Osteoblast (primary cell): Measurements from ENCODE around the gene GAK. TPM values are rescaled to one million over a fixed set of nuclear protein-coding genes. Genes with fewer than 3 reads are reported as not detected.

Experiments used
- DNase-seq: peaks from one replicate; pipeline ENCODE4 v3.0.0; 2011; ENCODE audit warnings: low spot score, mixed read lengths; ENCODE audit not compliant: insufficient read length; ENCODE audit errors: missing footprints
- H2AFZ ChIP-seq: 2 replicates; pipeline ENCODE4 v1.6.0; 2011; ENCODE audit warnings: mild to moderate bottlenecking, low read length
- H3K27ac ChIP-seq: 2 replicates; pipeline ENCODE4 v1.5.1; 2011; ENCODE audit warnings: mild to moderate bottlenecking, low read depth, low read length, moderate library complexity
- H3K27me3 ChIP-seq: 2 replicates; pipeline ENCODE4 v1.6.0; 2012; ENCODE audit warnings: mild to moderate bottlenecking, control low read depth, inconsistent platforms, low read length, moderate library complexity; ENCODE audit not compliant: insufficient read depth
- H3K36me3 ChIP-seq: 2 replicates; pipeline ENCODE4 v1.5.1; 2011; ENCODE audit warnings: mild to moderate bottlenecking, low read length, control low read depth, moderate library complexity; ENCODE audit not compliant: insufficient read depth
- H3K4me1 ChIP-seq: 2 replicates; pipeline ENCODE4 v1.5.1; 2011; ENCODE audit warnings: mild to moderate bottlenecking, low read length, control low read depth, moderate library complexity; ENCODE audit not compliant: insufficient read depth
- H3K4me2 ChIP-seq: 2 replicates; pipeline ENCODE4 v1.6.0; 2011; ENCODE audit warnings: mild to moderate bottlenecking, low read length; ENCODE audit not compliant: insufficient read depth
- H3K4me3 ChIP-seq: fragments of 200-600 bp; sonication (generic); 3 replicates; pipeline ENCODE4 v1.5.1; 2012; ENCODE audit warnings: mild to moderate bottlenecking, low read length, inconsistent platforms; ENCODE audit not compliant: insufficient read depth
- H3K79me2 ChIP-seq: 2 replicates; pipeline ENCODE4 v1.6.0; 2012; ENCODE audit warnings: mild to moderate bottlenecking, low read length, control low read depth, inconsistent platforms; ENCODE audit not compliant: insufficient read depth
- H3K9me3 ChIP-seq: 2 replicates; pipeline ENCODE4 v1.5.1; 2011; ENCODE audit warnings: low read depth, low read length, control low read depth
- H4K20me1 ChIP-seq: 2 replicates; pipeline ENCODE4 v1.6.0; 2012; ENCODE audit warnings: mild to moderate bottlenecking, low read length, control low read depth; ENCODE audit not compliant: insufficient read depth
- CTCF ChIP-seq: IDR thresholded peaks from 2 replicates; pipeline ENCODE4 v1.5.1; 2011; ENCODE audit warnings: mild to moderate bottlenecking, low read depth, low read length, moderate library complexity; ENCODE audit errors: extremely low read depth
- total RNA-seq: library from RNA; depleted of rRNA; stranded (reverse); fragments of >200 nt; gene quantifications from 2 replicates; pipeline ENCODE4 v1.2.3, GENCODE V29; 2012

GAK gene
- total RNA-seq, 1 donor = 48.9 TPM

DNA sequence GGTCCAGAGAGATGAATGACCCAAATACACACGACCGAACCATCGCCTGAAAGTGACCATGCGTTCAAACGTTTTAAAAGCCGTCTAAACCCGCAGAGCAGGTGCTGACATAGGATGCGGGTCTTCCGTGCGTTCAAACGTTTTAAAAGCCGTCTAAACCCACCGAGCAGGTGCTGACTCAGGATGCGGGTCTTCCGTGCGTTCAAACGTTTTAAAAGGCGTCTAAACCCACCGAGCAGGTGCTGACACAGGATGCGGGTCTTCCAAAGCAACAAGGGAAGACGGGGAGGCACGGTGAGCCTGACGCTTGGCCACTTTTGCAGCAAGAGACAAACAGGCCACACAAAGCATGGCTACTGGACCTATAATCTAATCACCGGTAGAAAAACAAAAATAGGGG, 47.2 kb downstream of the GAK start:
- no peak for DNase-seq
- Histone ChIP-seq H3K36me3 (peaks cover 48% of the 10 kb centered on the region), H3K27me3 (no peaks in the 10 kb centered on the region), H3K9me3 (no peaks in the 10 kb centered on the region), H3K4me3 (no peak overlapping the region), H3K4me2 (no peak overlapping the region), H4K20me1 (peaks cover 3% of the 10 kb centered on the region), H2AFZ (no peak overlapping the region), H3K27ac (no peak overlapping the region), H3K79me2 (no peaks in the 10 kb centered on the region), H3K4me1 (no peaks in the 10 kb centered on the region)
- no peak for TF ChIP-seq CTCF

- no peaks in the 10 kb centered on the region for H3K79me2 ChIP-seq
- H3K4me2 ChIP-seq = no peak overlapping the region
- H4K20me1 ChIP-seq = peaks cover 3% of the 10 kb centered on the region
- peaks cover 53% of the 10 kb centered on the region for H3K36me3 ChIP-seq
- H2AFZ ChIP-seq = no peak overlapping the region
- no peak overlapping the region for H3K4me3 ChIP-seq
- DNase-seq = no peak
- H3K27me3 ChIP-seq = no peaks in the 10 kb centered on the region
- H3K9me3 ChIP-seq = no peaks in the 10 kb centered on the region
- H3K4me1 ChIP-seq = no peaks in the 10 kb centered on the region
- no peak overlapping the region for H3K27ac ChIP-seq
- no peak for TF ChIP-seq CTCF
Measured at GRCh38 chr4:884259-884658, 47.9 kb downstream of the GAK start.

- no peak for TF ChIP-seq CTCF
Measured at GRCh38 chr4:883377-884095, 48.6 kb downstream of the GAK start.

DNA sequence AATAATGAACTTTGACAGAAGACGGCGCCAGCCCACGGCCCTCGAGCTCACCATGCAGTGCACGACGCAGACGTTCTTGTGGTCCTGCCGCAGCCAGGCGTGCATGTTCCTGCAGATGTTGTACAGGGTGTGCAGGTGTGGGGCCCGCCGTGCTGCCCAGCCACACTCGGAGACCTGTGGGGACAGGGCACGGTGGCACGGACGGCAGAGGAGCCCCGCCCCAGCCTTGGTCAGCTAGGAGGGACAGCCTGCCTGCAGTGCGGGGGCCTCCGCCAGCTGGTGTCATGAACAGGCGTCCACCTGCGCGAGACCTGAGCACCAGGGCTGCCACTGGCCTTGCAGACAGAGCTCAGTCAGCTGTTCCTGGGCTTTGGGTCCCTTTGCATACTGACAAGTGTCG, 49.5 kb downstream of the GAK start:
- Histone ChIP-seq H3K79me2 (no peaks in the 10 kb centered on the region), H3K4me2 (no peak overlapping the region), H3K4me1 (no peaks in the 10 kb centered on the region), H4K20me1 (peaks cover 1% of the 10 kb centered on the region), H3K27ac (no peak overlapping the region), H3K36me3 (peaks cover 53% of the 10 kb centered on the region), H3K27me3 (no peaks in the 10 kb centered on the region), H3K9me3 (no peaks in the 10 kb centered on the region), H3K4me3 (no peak overlapping the region), H2AFZ (no peak overlapping the region)
- no peak for DNase-seq
- TF ChIP-seq CTCF = no peak

More at GRCh38 chr4:883377-884095, 48.6 kb downstream of the GAK start:
- no peak overlapping the region for H3K4me3 ChIP-seq
- no peak overlapping the region for H3K27ac ChIP-seq
- H4K20me1 ChIP-seq = peaks cover 3% of the 10 kb centered on the region
- no peak overlapping the region for H3K4me2 ChIP-seq
- no peaks in the 10 kb centered on the region for H3K27me3 ChIP-seq
- no peak overlapping the region for H2AFZ ChIP-seq
- peaks cover 56% of the 10 kb centered on the region for H3K36me3 ChIP-seq
- H3K9me3 ChIP-seq = no peaks in the 10 kb centered on the region
- no peaks in the 10 kb centered on the region for H3K79me2 ChIP-seq
- no peaks in the 10 kb centered on the region for H3K4me1 ChIP-seq
- DNase-seq = no peak
